HG03280 (cell line): Measurements from ENCODE around the gene CHN2.

Source experiments
- ATAC-seq: cut with Tn5 transposase; IDR thresholded peaks from one replicate; pipeline ENCODE4 v1.9.1; 2021; ENCODE audit warnings: mild to moderate bottlenecking, moderate library complexity; ENCODE audit not compliant: unreplicated experiment

The CHN2 gene

GRCh38 chr7:29356631-29357030 is 162.1 kb downstream of the CHN2 start:
- ATAC-seq, result no peak

- no peak for ATAC-seq
Measured at GRCh38 chr7:29359482-29360093, 165.0 kb downstream of the CHN2 start.

GRCh38 chr7:29360633-29361625 is 166.4 kb downstream of the CHN2 start:
- ATAC-seq, result no peak

- no peak for ATAC-seq
Measured at GRCh38 chr7:29362380-29362779, 167.8 kb downstream of the CHN2 start.

GRCh38 chr7:29363636-29364425 is 169.3 kb downstream of the CHN2 start:
- no peak for ATAC-seq

GRCh38 chr7:29364661-29365060 is 170.1 kb downstream of the CHN2 start:
- no peak for ATAC-seq

- no peak for ATAC-seq
Measured at GRCh38 chr7:29365423-29365822, 170.8 kb downstream of the CHN2 start.

- no peak for ATAC-seq
Measured at GRCh38 chr7:29367784-29368183, 173.2 kb downstream of the CHN2 start.

- no peak for ATAC-seq
Measured at GRCh38 chr7:29369909-29370488, 175.4 kb downstream of the CHN2 start.

- no peak for ATAC-seq
Measured at GRCh38 chr7:29370531-29371314, 176.1 kb downstream of the CHN2 start.

GRCh38 chr7:29371472-29371871 is 176.9 kb downstream of the CHN2 start:
- ATAC-seq, result no peak

GRCh38 chr7:29372351-29373090 is 177.9 kb downstream of the CHN2 start:
- ATAC-seq, result no peak

- no peak for ATAC-seq
Measured at GRCh38 chr7:29375641-29376562, 181.3 kb downstream of the CHN2 start.

- ATAC-seq, result no peak
Measured at GRCh38 chr7:29377718-29378117, 183.1 kb downstream of the CHN2 start.

GRCh38 chr7:29379551-29379950 is 185.0 kb downstream of the CHN2 start:
- ATAC-seq, result no peak

- ATAC-seq, result no peak
Measured at GRCh38 chr7:29381206-29382094, 186.9 kb downstream of the CHN2 start.

- no peak for ATAC-seq
Measured at GRCh38 chr7:29384277-29384676, 189.7 kb downstream of the CHN2 start.
